ENCODE data around the gene EID2.

The EID2 gene

GRCh38 chr19:39582442-39582841 lies 42.5 kb upstream of the EID2 start:
- no peak overlapping the region for H3K9ac ChIP-seq (ENCODE audit: low read length)
- H4K91ac ChIP-seq (ENCODE audit: low read length) = no peak overlapping the region
- H3K27ac ChIP-seq (ENCODE audit: low read length, poor library complexity, severe bottlenecking) = no peak overlapping the region

DNA sequence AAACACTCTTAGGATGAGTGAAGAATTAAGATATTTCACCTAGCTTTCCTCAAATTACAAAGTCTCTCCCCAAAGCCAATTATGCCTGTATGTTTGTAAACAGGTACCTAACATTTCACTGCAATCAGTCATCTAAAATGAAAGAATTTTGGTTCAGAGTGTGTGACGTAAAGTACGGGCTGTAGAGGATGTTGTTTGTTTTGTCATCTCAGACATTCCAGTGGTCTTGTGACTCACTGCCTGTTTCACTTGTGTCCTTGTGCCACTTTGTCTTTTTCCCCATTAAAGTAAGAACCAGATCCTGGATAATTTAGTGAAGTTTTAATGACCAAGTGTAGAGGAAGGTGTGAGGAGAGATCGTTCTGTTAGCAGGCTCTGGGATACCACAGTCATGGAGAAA lies 28.6 kb upstream of the EID2 start:
- no peak overlapping the region for H3K4me2 ChIP-seq (ENCODE audit: low read length, poor library complexity, severe bottlenecking)
- no peak overlapping the region for H4K8ac ChIP-seq (ENCODE audit: low read length)
- WGBS = 0% methylated on average over 2 of the region's 3 CpGs
- no peak overlapping the region for H3K27ac ChIP-seq (ENCODE audit: low read length, poor library complexity, severe bottlenecking)
- no peak overlapping the region for H3K4ac ChIP-seq (ENCODE audit: low read depth in 1 of 2, low read length in 2 of 2)
- H2AFZ ChIP-seq (ENCODE audit: low read depth, low read length) = no peak overlapping the region
- no peak overlapping the region for H3K4me3 ChIP-seq (ENCODE audit: insufficient read depth in 1 of 2, low read depth in 1 of 2, low read length in 2 of 2)
- H3K9ac ChIP-seq (ENCODE audit: low read length) = no peak overlapping the region
- no peak overlapping the region for H4K91ac ChIP-seq (ENCODE audit: low read length)
- no peak overlapping the region for H2BK12ac ChIP-seq (ENCODE audit: low read length in 2 of 2)
- H3K36me3 ChIP-seq (ENCODE audit: control insufficient read depth in 1 of 2, insufficient read depth in 2 of 2, low read depth in 1 of 2, low read length in 2 of 2) = no peaks in the 10 kb centered on the region
- no peak overlapping the region for H3K14ac ChIP-seq (ENCODE audit: low read length in 2 of 2)
- no peak overlapping the region for H2BK15ac ChIP-seq (ENCODE audit: low read depth, poor library complexity, severe bottlenecking)
- H3K23ac ChIP-seq (ENCODE audit: low read length in 2 of 2) = no peak overlapping the region
- H3K9me3 ChIP-seq (ENCODE audit: control insufficient read depth, low read length) = peaks cover 3% of the 10 kb centered on the region
- no peak overlapping the region for H2BK5ac ChIP-seq (ENCODE audit: low read depth, low read length, poor library complexity, severe bottlenecking)
- peak; percentile 28 for DNase-seq
- H3K79me1 ChIP-seq (replicated peaks; ENCODE audit: low read length, poor library complexity, severe bottlenecking) = no peaks in the 10 kb centered on the region
- no peak overlapping the region for H2BK120ac ChIP-seq (ENCODE audit: low read depth, low read length)
- peaks cover 0 to 10% of the 10 kb centered on the region in 2 experiments for H3K27me3 ChIP-seq (ENCODE audit: control insufficient read depth in 1 of 2, insufficient read depth in 1 of 2, low read length in 2 of 2)
- H3K18ac ChIP-seq (ENCODE audit: low read depth in 1 of 2, low read length in 2 of 2) = no peak overlapping the region
- H3K4me1 ChIP-seq (ENCODE audit: control insufficient read depth, insufficient read depth, low read depth, low read length) = no peaks in the 10 kb centered on the region
- H2AK5ac ChIP-seq (ENCODE audit: low read length, severe bottlenecking) = no peak overlapping the region

More at GRCh38 chr19:39582442-39582841, 42.5 kb upstream of the EID2 start:
- no peak overlapping the region for H3K4me2 ChIP-seq (ENCODE audit: low read length, poor library complexity, severe bottlenecking)
- WGBS = 9% methylated on average over 4 of the region's 4 CpGs
- no peak overlapping the region for H3K18ac ChIP-seq (ENCODE audit: low read depth in 1 of 2, low read length in 2 of 2)
- no peak overlapping the region for H3K14ac ChIP-seq (ENCODE audit: low read length in 2 of 2)
- H3K23ac ChIP-seq (ENCODE audit: low read length in 2 of 2) = no peak overlapping the region
- peaks cover 12% of the 10 kb centered on the region for H3K9me3 ChIP-seq (ENCODE audit: control insufficient read depth, low read length)
- no peak overlapping the region for H2AFZ ChIP-seq (ENCODE audit: low read depth, low read length)
- no peak overlapping the region for H2BK5ac ChIP-seq (ENCODE audit: low read depth, low read length, poor library complexity, severe bottlenecking)
- H4K8ac ChIP-seq (ENCODE audit: low read length) = no peak overlapping the region
- H3K4me1 ChIP-seq (ENCODE audit: control insufficient read depth, insufficient read depth, low read depth, low read length) = no peaks in the 10 kb centered on the region
- H3K79me1 ChIP-seq (replicated peaks; ENCODE audit: low read length, poor library complexity, severe bottlenecking) = no peaks in the 10 kb centered on the region
- H2BK12ac ChIP-seq (ENCODE audit: low read length in 2 of 2) = no peak overlapping the region
- no peak for DNase-seq
- no peaks in the 10 kb centered on the region for H3K36me3 ChIP-seq (ENCODE audit: control insufficient read depth in 1 of 2, insufficient read depth in 2 of 2, low read depth in 1 of 2, low read length in 2 of 2)
- no peak overlapping the region for H2BK15ac ChIP-seq (ENCODE audit: low read depth, poor library complexity, severe bottlenecking)
- no peak overlapping the region for H3K4me3 ChIP-seq (ENCODE audit: insufficient read depth in 1 of 2, low read depth in 1 of 2, low read length in 2 of 2)
- H3K4ac ChIP-seq (ENCODE audit: low read depth in 1 of 2, low read length in 2 of 2) = no peak overlapping the region
- no peaks in the 10 kb centered on the region for H3K27me3 ChIP-seq (ENCODE audit: control insufficient read depth in 1 of 2, insufficient read depth in 1 of 2, low read length in 2 of 2)
- no peak overlapping the region for H2BK120ac ChIP-seq (ENCODE audit: low read depth, low read length)
- no peak overlapping the region for H2AK5ac ChIP-seq (ENCODE audit: low read length, severe bottlenecking)

- no peak overlapping the region for H3K27ac ChIP-seq (ENCODE audit: low read length, poor library complexity, severe bottlenecking)
- H2AFZ ChIP-seq (ENCODE audit: low read depth, low read length) = no peak overlapping the region
- no peak overlapping the region for H2BK5ac ChIP-seq (ENCODE audit: low read depth, low read length, poor library complexity, severe bottlenecking)
- no peak overlapping the region for H3K14ac ChIP-seq (ENCODE audit: low read length in 2 of 2)
- no peak overlapping the region for H3K9ac ChIP-seq (ENCODE audit: low read length)
- no peak overlapping the region for H3K18ac ChIP-seq (ENCODE audit: low read depth in 1 of 2, low read length in 2 of 2)
- H2BK120ac ChIP-seq (ENCODE audit: low read depth, low read length) = no peak overlapping the region
- no peaks in the 10 kb centered on the region for H3K9me3 ChIP-seq (ENCODE audit: control insufficient read depth, low read length)
- no peak overlapping the region for H2BK12ac ChIP-seq (ENCODE audit: low read length in 2 of 2)
- H2BK15ac ChIP-seq (ENCODE audit: low read depth, poor library complexity, severe bottlenecking) = no peak overlapping the region
- DNase-seq = no peak
- H3K36me3 ChIP-seq (ENCODE audit: control insufficient read depth in 1 of 2, insufficient read depth in 2 of 2, low read depth in 1 of 2, low read length in 2 of 2) = no peaks in the 10 kb centered on the region
- H3K4ac ChIP-seq (ENCODE audit: low read depth in 1 of 2, low read length in 2 of 2) = no peak overlapping the region
- H3K4me2 ChIP-seq (ENCODE audit: low read length, poor library complexity, severe bottlenecking) = no peak overlapping the region
- H4K8ac ChIP-seq (ENCODE audit: low read length) = no peak overlapping the region
- no peaks in the 10 kb centered on the region for H3K79me1 ChIP-seq (replicated peaks; ENCODE audit: low read length, poor library complexity, severe bottlenecking)
- no peak overlapping the region for H3K23ac ChIP-seq (ENCODE audit: low read length in 2 of 2)
- H3K4me1 ChIP-seq (ENCODE audit: control insufficient read depth, insufficient read depth, low read depth, low read length) = no peaks in the 10 kb centered on the region
- H3K4me3 ChIP-seq (ENCODE audit: insufficient read depth in 1 of 2, low read depth in 1 of 2, low read length in 2 of 2) = no peak overlapping the region
- H4K91ac ChIP-seq (ENCODE audit: low read length) = no peak overlapping the region
- peaks cover 0 to 10% of the 10 kb centered on the region in 2 experiments for H3K27me3 ChIP-seq (ENCODE audit: control insufficient read depth in 1 of 2, insufficient read depth in 1 of 2, low read length in 2 of 2)
- 67% methylated on average over 3 of the region's 3 CpGs for WGBS
- no peak overlapping the region for H2AK5ac ChIP-seq (ENCODE audit: low read length, severe bottlenecking)
These were observed 26.1 kb upstream of the EID2 start for GRCh38 chr19:39566064-39566463.

GRCh38 chr19:39563408-39563807 lies 23.4 kb upstream of the EID2 start:
- no peaks in the 10 kb centered on the region for H3K36me3 ChIP-seq (ENCODE audit: control insufficient read depth in 1 of 2, insufficient read depth in 2 of 2, low read depth in 1 of 2, low read length in 2 of 2)
- no peak overlapping the region for H2BK5ac ChIP-seq (ENCODE audit: low read depth, low read length, poor library complexity, severe bottlenecking)
- H3K4me3 ChIP-seq (ENCODE audit: insufficient read depth in 1 of 2, low read depth in 1 of 2, low read length in 2 of 2) = no peak overlapping the region
- H3K27ac ChIP-seq (ENCODE audit: low read length, poor library complexity, severe bottlenecking) = no peak overlapping the region
- peaks cover 3 to 4% of the 10 kb centered on the region in 2 experiments for H3K27me3 ChIP-seq (ENCODE audit: control insufficient read depth in 1 of 2, insufficient read depth in 1 of 2, low read length in 2 of 2)
- no peak overlapping the region for H4K91ac ChIP-seq (ENCODE audit: low read length)
- DNase-seq = no peak
- no peak overlapping the region for H2AFZ ChIP-seq (ENCODE audit: low read depth, low read length)
- no peak overlapping the region for H2BK120ac ChIP-seq (ENCODE audit: low read depth, low read length)
- H3K23ac ChIP-seq (ENCODE audit: low read length in 2 of 2) = no peak overlapping the region
- no peak overlapping the region for H3K14ac ChIP-seq (ENCODE audit: low read length in 2 of 2)
- no peak overlapping the region for H2BK12ac ChIP-seq (ENCODE audit: low read length in 2 of 2)
- no peak overlapping the region for H3K4me2 ChIP-seq (ENCODE audit: low read length, poor library complexity, severe bottlenecking)
- no peaks in the 10 kb centered on the region for H3K4me1 ChIP-seq (ENCODE audit: control insufficient read depth, insufficient read depth, low read depth, low read length)
- no peak overlapping the region for H3K4ac ChIP-seq (ENCODE audit: low read depth in 1 of 2, low read length in 2 of 2)
- no peak overlapping the region for H2BK15ac ChIP-seq (ENCODE audit: low read depth, poor library complexity, severe bottlenecking)
- H3K79me1 ChIP-seq (replicated peaks; ENCODE audit: low read length, poor library complexity, severe bottlenecking) = no peaks in the 10 kb centered on the region
- H3K9ac ChIP-seq (ENCODE audit: low read length) = no peak overlapping the region
- H3K18ac ChIP-seq (ENCODE audit: low read depth in 1 of 2, low read length in 2 of 2) = no peak overlapping the region
- no peak overlapping the region for H4K8ac ChIP-seq (ENCODE audit: low read length)
- 66% methylated on average over 2 of the region's 2 CpGs for WGBS
- no peak overlapping the region for H2AK5ac ChIP-seq (ENCODE audit: low read length, severe bottlenecking)
- no peaks in the 10 kb centered on the region for H3K9me3 ChIP-seq (ENCODE audit: control insufficient read depth, low read length)

Measured in mesenchymal stem cell (in vitro differentiated cells and primary cell).